Astrocyte of the spinal cord (primary cell): Measurements from ENCODE around the gene CCDC8.

ENCODE experiments used
- DNase-seq: peaks from one replicate; pipeline ENCODE4 v3.0.0; 2011; ENCODE audit warnings: low read depth, low spot score
- H3K4me3 ChIP-seq: 2 replicates; pipeline ENCODE4 v1.5.1; 2011; ENCODE audit warnings: low read depth, mild to moderate bottlenecking, low read length, moderate library complexity
- in situ Hi-C: cut with HindIII; loops from 2 replicates; pipeline ENCODE4 v1.10.0; 2017; ENCODE audit warnings: low sequenced_read_pairs
- TF ChIP-seq, protein P1 (sequence below): IDR thresholded peaks from 2 replicates; pipeline ENCODE4 v1.5.1; 2012; ENCODE audit warnings: low read depth, mild to moderate bottlenecking, low read length, inconsistent platforms

CCDC8 gene

DNA sequence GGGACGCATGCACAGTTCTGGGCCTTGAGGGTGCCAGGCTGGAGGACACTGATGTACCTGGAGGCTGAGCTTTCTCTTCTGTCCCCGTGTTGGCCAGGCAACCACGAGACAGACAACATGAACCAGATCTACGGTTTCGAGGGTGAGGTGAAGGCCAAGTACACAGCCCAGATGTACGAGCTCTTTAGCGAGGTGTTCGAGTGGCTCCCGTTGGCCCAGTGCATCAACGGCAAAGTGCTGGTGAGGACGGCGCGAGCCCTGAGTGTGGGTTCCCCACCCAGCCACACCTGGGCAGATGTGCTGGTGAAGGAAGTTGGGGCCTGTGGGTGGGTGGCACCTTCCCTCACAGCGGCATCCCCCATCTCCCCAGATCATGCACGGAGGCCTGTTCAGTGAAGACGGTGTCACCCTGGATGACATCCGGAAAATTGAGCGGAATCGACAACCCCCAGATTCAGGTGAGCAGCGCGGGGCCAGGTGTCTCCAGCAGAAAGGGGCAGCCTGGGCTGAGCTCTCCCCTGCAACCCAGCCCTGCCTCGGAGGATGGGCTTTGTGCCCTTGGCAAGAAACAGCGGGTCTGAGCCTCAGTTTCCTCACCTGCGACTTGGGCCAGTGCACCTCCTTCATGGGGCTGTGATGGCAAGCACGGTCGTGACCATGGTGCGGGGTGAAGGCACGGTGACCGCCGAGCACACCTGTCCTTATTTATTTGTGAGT lies 26.2 kb downstream of the CCDC8 start:
- no peak for DNase-seq

DNA sequence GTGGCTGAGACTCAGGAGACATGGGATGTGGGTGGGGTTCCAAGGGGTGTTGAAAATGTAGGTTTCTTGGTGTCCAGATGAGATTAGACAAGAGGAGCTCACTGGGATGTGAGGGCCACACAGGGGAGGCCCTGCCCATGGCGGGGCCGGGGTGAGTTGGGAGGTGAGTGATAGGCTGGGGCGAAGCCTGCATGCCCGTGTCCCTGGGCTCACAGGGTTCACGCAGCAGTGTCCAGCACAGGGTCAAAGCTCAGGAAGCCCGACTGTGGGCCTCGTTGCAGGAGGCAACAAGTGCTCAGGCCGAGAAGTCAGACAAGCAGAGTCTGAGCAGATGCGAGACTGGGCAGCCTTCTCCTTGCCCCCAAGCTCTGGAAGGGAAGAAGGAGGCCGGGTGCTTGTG lies 27.2 kb downstream of the CCDC8 start:
- TF ChIP-seq, protein P1, sequence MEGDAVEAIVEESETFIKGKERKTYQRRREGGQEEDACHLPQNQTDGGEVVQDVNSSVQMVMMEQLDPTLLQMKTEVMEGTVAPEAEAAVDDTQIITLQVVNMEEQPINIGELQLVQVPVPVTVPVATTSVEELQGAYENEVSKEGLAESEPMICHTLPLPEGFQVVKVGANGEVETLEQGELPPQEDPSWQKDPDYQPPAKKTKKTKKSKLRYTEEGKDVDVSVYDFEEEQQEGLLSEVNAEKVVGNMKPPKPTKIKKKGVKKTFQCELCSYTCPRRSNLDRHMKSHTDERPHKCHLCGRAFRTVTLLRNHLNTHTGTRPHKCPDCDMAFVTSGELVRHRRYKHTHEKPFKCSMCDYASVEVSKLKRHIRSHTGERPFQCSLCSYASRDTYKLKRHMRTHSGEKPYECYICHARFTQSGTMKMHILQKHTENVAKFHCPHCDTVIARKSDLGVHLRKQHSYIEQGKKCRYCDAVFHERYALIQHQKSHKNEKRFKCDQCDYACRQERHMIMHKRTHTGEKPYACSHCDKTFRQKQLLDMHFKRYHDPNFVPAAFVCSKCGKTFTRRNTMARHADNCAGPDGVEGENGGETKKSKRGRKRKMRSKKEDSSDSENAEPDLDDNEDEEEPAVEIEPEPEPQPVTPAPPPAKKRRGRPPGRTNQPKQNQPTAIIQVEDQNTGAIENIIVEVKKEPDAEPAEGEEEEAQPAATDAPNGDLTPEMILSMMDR = no peak
- DNase-seq = no peak
- in situ Hi-C loops = no loop called here
- H3K4me3 ChIP-seq = no peak overlapping the region

More for the DNA sequence above, 26.2 kb downstream of the CCDC8 start:
- TF ChIP-seq, protein P1 = no peak
- in situ Hi-C loops = no loop called here
- H3K4me3 ChIP-seq = no peak overlapping the region

DNA sequence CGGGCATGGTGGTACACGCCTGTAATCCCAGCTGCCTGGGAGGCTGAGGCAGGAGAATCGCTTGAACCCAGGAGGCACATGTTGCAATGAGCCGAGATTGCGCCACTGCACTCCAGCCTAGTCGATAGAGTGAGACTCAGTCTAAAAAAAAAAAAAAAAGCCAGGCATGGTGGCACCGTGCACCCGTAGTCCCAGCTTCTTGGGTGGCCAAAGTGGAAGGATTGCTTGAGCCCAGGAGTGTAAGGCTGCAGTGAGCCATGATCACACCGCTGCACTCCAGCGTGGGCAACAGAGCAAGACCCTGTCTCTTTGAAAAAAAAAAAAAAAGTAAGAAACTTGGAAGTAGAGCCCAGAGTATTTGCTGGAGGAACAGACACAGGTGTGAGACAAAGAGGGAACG lies 27.7 kb downstream of the CCDC8 start:
- in situ Hi-C loops = no loop called here
- TF ChIP-seq, protein P1 = no peak
- H3K4me3 ChIP-seq = no peak overlapping the region
- DNase-seq = no peak

DNA sequence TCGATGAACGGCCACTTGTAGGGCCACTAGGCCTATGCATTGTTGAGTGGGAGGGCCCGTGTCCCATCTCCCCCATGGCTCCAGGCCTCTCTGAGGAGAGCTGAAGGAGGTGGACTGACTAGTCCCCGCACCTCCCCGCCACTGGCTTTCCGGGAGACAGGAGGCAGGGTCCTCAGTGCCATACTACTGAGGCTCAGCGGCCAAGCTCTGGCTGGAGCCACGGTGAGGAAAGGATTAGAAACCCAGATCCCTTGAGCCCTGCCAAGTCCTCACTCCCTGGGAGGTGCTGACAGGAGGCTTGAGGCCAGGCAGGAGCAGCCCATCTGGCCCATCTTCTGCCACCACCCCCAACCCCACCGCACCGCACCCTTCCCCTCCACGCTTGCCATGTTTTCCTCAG lies 29.0 kb downstream of the CCDC8 start:
- TF ChIP-seq, protein P1 = no peak
- in situ Hi-C loops = no loop called here
- DNase-seq = no peak
- no peak overlapping the region for H3K4me3 ChIP-seq

DNA sequence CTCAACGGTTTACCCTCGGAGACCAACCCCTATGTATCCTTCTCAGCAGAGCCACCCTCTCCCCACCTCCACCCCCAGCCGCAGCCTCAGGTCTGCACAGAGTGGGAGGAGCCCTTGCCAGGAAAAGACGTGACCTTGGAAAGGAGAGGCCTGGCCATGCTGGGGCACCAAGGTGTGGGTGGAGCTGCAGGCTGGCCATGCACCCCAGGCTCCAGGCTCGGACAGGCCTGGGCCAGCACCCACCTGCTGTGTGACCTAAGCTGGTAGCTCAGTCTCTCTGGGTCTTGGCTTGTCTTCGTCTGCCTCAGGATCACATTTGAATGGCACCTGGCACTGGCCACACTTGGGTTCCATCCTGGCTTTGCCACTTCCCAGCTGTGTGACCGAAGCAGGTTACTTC lies 29.5 kb downstream of the CCDC8 start:
- no peak for DNase-seq
- TF ChIP-seq, protein P1 = no peak
- no peak overlapping the region for H3K4me3 ChIP-seq
- in situ Hi-C loops = no loop called here

DNA sequence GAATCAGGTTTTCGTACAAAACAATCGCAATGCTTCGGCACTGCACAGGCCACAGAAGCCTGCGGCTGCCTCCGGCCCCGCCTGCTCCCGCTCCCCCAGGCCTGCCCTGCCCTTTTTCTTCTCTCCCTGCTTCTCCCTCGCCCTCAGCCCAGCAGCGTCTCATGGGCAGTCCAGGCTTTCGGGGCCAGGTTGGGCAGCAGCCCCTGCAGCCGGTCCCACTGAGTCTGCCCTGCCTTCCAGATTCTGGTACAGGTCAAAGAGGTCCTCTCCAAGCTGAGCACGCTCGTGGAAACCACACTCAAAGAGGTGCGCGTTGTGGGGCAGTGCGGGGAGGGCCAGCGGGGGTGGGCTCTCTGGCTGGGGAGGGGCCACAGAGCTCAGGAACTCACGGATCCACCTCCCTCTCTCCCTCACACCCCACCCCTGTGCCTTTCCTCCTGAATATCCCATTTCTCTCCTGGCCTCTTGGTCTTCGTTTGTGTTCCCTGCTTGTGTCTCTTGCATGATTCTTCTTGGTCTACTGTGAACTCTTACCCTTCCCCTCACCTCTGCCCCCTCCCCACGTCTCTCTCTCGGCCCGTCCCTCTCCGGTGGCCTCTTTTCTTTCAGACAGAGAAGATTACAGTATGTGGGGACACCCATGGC lies 30.1 kb downstream of the CCDC8 start:
- TF ChIP-seq, protein P1 = no peak
- in situ Hi-C loops = no loop called here
- no peak for DNase-seq
- no peak overlapping the region for H3K4me3 ChIP-seq
